ENCODE measurements around the gene SLC23A3.
A peak's percentile ranks its signal among the peaks of the same experiment; 100 is the strongest.

SLC23A3 gene

DNA sequence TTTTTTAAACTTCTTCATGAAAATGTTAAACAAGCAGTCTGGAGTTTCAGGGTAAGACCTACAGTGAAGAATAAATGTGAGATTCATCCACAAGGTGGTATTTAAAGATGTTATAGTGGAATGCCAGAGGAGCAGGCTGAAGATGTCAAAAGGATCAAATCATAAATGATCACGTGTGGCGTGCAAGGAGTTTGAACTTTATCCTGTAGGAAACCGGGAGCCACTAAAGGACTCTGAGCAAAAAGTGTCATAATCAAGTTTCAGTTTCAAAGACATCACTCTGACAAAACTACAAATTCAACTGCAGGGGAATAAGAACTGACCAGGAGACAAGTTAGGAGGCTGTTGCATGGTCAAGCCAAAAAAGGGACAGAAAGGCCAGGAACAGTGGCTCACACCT lies 29.1 kb downstream of the SLC23A3 start:
- no peak for DNase-seq (ENCODE audit: low read depth)

DNA sequence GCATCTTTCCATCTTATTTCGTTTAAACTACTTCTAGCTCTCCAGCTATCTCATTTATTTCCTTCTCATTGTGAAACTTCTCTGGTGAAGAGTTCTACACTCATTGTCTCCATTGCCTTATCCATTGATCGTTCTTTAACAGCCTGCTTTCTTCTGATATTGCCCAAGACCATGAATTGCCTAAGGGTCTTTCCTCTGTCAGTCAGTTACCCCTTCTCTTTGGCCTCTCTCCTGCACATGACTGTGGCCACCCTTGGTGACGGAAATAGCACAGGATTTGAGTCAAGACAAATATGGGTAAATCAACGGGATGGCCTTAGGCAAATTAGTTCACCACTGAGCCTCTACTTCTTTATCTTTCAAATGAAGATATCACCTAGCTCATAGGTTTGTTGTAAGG lies 35.9 kb downstream of the SLC23A3 start:
- DNase-seq (ENCODE audit: low read depth): no peak

DNA sequence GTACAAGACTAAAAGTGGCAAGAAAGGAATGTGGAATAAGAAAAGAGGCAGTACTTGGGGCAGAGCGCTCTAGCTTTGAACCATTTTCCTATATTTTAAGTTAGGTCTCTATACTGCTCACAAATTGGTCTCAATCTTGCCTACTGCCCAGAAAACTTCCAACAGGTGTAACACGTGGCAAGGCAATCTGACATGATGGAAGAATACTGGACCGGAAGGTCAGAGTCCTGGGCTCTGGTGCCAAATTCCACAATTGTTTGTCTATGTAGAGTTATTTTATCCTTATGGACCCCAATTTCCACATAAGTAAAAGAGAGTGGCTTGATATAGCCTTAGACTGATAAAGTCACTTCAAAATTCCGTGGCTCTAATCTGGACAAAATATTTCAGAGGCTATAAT lies 38.1 kb downstream of the SLC23A3 start:
- DNase-seq (ENCODE audit: low read depth): no peak

DNA sequence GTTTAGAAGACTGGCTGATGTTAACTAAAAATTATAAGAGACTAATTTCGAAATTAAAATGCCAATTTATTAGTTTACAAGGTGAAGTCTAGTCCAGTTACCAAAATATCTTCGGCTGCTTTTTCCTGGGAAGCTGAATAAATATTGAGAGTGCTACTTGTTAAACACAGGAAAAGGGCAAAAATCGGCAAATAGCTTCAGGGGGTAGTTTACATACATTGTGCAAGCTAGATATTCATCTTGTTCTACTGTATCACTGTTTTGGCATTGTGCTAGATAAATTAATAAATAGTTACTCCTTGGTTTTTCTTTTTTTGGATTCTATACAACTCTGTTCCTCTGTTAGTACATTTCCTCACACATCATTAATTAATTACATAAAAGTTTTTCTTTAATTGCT lies 38.5 kb downstream of the SLC23A3 start:
- DNase-seq (ENCODE audit: low read depth): no peak

DNA sequence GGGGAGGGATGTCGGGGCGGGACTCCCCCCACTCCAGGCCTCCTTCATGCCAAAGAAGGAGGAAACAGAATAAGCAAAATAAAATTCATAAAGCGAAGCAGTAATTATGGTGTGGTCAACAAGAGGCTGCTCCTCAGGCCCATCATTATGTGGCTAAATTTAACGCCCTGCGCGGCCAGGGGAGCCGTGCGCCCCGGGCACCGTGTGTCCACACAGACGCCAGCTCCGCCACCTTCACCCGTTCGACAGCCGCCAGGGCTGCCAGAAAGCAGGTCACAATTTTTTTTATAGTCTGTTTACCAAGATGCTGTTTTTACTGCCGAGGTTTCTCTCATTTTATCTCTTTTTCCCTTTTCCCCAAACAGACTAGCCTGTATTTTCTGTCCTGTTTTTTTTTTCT lies 40.2 kb downstream of the SLC23A3 start:
- DNase-seq (ENCODE audit: low read depth): no peak

DNA sequence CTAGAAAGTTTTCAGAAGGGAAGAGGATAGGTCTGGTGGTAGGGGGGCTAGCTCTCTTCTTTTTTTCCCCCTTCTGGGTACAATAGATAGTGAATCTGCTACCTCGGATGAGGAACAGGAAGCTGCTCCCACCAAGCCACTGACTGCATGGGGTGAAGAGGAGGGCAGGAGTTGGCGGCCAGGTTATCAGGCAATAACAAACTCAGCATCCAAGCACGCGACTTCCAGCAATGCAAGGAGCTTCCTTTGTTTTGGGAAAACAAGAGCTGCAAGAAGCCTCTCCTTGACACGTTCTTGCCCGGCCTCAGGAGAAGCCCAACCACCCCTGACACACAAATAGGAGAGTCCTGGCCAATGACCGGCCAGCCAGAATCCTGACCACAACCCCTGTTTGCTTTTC lies 41.4 kb downstream of the SLC23A3 start:
- no peak for DNase-seq (ENCODE audit: low read depth)

DNA sequence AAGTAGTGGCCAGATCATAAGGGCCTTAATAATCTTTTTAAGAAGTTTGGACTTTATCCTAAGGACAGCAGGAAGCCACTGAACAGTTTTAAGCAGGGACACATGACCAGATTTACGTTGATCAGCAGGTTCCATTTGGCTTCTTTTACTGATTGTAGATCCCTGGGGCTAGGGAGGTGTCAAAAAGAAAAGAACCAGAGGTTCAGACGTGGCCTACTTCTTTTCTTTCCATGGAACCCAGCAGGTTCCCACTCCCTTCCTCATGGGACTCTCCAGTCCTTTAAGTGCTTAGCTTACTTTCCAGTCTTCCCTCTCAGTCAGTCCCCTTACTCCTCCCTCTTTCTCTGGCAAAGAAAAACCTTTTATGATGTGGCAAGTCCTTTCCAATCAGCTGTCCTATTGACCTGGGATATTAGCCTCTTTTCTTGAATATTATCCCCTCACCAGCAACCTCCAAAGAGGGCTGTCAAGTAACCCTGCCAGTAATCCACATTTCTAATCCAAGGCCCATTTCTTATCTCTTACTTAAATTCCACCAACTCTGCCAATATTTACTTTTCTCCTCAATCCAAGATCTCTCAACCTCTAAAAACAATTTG lies 42.7 kb downstream of the SLC23A3 start:
- DNase-seq (ENCODE audit: low read depth): no peak

DNA sequence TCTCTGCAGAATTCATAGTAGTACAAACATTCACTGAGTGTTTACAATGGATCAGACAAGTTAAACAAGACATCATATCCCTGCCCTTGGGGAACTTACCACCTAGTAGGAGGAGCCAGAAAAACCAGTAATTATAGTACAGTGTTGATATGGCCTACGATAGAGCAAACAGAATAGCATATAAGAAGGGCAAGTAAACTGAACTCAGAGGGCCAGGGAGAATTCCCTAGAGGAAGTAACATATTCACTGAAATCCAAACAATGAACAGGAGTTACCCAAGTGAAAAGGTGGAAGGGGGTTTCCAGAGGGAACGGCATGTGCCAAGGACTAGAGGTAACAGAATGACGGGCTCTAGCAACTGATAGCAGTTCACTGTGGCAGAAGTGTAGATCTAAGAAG lies 43.3 kb downstream of the SLC23A3 start:
- DNase-seq (ENCODE audit: low read depth): no peak

DNA sequence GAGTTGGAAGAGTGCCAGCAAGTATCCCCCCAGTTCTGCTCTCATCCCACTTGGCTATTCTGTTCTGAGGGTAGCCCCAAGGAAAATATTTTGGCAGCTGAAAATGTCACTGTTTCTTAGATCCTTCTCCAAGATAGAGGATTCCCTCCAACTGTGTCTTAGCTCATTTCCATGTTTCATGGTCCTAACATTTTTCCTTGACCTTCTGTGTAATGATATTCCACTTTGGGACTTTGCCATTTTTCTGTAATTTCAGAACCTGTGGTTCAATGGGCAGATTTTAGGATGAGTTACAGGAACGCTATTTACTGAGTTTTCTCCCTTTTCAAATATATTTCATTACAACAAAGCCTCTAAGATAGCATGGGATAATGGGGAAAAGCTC lies 44.0 kb downstream of the SLC23A3 start:
- no peak for DNase-seq (ENCODE audit: low read depth)

DNA sequence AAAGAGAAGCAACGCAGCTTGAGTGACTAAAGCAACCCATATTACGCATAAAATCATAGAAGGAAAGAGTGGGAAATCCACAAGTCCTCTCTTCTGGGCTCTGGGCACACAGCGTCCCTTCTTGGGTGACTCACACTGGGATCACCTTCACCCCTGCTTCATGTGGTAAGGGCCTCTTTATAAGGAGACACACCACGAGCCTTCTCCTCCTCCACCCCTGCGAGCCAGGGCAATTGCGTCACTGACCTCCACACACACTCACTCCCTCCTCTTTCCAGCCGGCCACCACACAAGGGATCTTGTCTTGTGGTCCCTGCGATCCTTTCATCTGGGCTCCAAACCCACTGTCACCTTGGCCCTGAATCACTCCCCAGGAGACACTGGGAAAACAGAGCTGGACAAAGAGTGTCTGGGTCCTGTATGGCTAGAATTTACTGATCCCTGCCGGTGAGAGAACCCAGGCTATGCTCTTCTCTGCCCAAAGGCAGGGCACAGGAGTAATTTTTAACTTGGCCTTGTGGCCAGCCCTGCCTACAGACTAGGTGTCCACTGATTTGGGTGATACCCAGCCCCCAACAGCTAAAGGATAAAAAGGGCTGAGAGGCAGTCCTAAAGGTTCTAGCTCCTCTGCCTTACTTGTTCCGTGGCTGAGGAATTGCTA lies 44.5 kb downstream of the SLC23A3 start:
- no peak for DNase-seq (ENCODE audit: low read depth)

DNA sequence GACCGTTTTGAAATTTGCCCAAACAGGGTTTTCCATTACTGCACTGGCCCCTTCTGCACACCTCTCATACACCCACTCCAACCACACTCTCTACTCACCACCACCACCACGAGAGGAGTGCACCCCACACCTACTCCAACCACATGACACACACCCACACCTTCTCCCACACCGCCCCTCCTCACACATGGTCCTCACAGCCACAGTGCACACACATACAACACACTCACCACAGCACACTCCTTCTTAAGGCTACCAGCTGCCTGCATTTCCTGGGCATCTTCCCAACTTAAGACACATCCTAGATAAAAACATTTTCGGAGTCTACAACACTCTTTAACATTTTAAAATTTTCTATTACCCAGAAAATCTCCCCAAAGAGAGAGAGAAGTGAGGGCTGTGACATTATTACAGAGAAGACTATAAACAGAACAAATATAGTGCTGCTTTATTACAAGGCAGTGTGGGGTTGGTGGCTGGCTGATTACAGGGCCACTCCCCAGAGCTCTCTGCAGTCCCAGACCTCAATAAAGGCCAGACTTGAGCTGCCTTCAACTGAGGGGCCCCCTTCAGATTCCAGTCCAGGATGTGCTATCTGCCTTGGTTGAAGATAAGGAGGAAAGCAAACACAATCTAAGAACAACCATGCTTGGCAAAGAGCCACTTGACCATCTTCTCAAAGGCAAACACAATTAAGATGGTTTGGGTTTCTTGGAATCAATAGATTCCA lies 45.3 kb downstream of the SLC23A3 start:
- DNase-seq (ENCODE audit: low read depth): no peak

DNA sequence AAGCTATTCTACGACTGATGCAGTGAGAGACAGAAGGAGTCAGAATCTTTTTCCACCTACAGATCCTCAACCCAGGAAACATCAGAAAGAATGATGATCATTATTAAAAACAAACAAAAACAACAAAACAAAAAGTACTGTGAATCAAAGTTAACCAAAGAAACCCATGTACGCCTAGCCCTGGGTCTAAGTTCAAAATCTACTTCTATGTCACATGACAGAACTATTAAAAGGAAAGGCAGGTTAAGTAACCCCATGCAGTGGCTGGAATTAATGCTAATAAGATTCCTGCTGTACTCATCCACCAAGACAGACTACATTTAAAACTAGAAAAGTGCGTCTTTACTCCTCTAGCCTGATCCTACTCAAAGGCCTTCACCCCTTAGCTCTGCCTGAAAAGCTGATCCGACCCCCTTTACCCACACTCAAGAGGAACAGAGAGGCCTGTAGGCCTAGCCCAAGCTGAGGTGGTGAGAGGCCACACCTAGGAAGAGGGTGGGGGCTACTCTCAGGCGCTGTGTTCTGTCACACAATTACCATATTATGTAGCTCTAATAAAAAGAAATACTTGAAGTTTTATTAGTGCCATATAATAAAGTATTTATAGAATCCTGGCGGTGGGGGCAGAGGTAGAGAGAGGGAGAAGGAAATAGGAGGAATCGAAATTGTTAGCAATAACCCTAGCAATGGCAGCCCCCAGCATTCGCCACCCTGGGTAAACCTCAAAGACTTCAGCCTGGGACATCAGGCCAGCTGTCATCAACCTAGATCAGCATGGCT lies 46.3 kb downstream of the SLC23A3 start:
- no peak for DNase-seq (ENCODE audit: low read depth)

DNA sequence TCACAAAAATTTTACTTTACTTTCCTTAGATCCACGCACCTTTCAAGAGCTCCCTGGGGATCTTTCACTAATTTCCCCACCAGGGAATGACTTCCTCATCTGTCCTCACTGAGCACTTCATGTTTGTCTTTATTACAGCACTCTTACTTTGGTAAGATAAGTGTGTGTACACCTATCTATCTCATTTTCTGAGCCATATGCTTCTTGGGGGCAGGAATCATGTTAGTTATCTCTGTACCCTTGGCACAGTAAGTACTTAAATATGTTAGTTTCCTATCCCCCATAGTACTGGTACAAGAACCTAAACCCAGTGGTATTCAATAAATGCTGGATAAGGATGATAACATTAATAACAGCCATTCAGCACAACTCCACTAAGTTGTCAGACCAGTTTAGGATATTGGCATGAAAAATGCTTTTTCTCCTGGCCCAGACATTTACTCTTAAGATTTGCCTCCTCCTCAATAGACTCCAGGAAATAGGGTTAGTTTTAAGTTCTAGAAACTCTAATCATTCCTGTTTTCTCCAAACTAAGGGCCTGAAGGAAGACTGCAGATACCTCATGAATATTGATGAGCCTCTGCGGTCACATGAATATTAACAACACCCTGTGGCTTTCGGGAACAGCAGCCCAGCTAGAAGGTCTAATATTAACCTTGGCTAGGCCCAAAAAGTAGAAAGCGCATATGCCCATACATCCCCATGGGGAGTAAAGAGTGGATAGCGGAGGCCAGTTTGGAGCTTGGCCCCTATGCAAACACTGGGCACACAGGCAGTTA lies 47.4 kb downstream of the SLC23A3 start:
- DNase-seq (ENCODE audit: low read depth): no peak

DNA sequence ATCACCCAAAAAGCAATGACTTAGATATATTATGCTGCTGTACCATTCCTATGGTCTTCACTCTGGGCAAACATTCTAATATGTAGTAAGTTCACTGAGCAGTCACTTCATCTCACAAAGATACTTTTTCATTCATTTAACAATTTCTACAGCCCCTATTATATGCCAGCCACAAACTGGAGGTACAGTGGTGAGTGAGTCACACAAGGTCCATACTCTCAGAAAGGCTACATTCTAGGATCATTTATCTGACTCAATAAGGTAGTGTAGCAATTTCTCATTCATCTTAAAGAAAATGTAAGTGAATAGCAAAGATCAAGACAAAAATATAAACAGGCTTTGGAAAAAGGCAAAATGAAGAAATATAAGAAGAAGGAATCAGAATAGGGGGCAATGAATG lies 49.7 kb downstream of the SLC23A3 start:
- no peak for DNase-seq (ENCODE audit: low read depth)

DNA sequence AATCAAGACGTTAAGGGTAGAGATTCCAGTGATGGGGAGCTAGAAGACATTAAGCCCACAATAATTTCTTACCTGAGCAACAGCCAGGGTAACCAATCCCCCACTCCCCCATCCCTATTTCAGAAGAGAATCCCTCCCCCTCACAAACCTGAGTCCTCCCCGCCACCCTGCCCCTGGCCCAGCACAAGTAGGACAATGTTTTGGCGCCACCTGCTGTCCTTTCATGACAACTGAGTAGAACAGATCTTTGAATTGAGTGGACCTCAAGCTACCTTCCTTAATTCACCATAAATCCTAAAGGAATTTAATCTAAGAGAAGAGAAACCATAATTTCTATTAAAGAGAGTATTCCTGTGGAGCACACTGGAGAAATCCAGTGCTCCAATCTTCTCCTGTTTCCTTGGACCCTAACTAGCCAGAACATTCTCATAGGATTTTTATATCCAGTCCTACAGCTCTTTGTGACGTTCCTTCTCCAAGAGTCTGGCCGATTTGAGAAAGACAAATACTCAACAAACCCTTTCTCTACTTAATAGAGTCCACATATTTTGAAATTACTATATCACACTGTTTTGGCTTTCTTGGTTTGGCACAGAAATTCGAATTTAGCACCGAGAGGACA lies 50.3 kb downstream of the SLC23A3 start:
- peak; percentile 48 for DNase-seq (ENCODE audit: low read depth)

DNA sequence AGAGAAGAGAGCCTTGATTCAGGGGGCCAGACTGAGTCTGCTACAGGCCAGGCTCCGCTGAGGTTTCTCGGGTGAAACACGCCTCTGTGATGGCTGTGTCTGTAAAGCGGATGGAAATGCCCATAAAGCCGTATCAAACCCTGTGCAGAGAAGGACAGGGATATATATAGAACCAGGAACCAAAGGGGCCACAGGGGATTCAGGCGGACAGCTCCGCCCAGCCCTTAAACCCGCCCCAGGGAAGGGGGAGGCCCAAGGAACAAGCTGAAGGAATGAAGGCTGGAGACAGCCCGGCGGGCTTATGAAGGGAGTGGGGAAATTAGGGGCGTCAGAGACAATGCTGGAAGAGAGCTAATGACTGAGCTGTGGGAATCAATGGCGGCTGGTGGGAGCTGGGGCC lies 51.3 kb downstream of the SLC23A3 start:
- DNase-seq (ENCODE audit: low read depth): no peak

DNA sequence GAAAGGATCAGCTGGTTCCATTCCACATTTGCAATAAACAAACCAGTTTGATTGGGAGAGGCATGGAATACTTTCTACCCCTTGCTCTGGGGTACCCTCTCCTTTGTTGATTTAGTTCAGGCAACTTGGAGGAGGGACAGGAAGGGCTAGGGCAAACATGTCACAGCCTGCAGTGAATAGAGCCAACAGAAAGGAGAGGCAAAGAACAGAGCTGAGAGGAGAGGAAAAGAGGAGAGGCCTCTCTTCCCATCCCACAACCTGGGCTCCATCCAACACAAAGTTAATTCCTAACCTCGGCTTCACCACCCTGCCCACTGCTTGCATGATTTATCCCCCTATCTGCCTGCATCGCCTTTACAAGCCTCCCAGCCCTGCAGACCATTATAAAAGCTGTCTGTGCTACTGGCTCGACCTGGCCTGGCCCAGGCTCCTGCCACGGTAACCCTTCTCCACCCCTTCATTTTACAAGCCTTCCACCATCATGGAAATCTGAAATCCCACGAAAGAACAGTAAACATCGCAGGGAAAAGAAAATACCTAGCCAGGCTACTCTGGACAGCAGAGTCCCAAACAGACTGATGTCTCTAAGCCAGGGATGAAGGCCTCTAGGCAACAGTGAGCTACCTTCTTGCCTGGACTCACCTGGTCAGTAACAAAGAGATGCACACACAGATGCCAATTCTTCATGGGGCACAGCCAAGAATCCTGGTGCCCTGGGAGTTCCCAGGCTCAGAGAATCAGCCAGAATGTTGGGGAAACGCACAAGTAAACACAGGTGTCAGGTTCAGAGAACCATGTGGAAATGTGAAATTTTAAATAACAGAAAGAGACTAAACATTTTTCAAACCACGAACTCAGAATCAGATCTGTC lies 52.8 kb downstream of the SLC23A3 start:
- DNase-seq (ENCODE audit: low read depth): no peak

DNA sequence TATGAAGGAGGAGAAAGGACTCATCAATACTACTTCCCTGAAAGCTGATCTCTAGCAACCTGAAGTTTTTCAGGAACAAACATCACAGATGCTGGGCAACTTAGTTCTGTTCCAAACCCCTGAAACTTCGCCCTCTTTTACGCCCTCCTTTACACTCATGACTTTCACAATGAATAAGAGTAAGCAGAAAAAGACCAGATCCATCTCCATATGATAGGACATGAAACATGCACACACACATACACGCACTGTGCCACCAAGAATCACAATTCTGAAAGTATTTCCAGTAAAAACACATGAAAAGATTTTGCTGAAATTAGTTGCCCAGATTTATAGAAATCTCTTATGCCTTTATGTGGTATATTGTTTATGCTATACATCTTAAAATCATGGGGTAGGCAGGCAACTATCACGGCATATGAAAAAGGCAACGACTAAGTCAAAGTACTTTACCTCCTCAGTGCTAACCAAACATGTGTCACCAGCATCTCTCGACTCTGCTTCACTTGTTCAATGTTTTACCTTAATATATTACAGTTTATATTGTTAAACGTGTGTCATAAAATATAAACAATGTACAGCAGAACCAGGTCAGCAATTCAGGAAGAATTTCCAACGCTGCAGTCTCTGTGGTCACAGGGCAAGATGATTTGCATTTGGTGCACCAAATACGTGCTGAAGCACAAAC lies 57.0 kb downstream of the SLC23A3 start:
- no peak for DNase-seq (ENCODE audit: low read depth)

DNA sequence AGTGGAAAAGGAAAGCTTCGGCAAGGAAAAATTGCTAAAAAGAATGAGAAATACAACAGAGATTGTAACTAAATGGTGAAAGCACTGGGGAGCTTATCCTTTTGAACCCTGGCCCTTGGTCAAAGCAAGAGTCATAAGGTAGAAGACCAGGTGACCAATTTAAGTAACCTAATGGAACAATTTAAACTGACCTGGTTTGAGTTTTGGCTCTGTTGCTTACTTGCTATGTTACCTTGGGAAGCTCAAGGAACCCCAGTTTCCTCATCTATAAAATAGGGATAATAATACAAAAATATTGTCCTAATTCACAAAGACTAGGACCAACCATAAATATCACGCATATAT lies 57.8 kb downstream of the SLC23A3 start:
- DNase-seq (ENCODE audit: low read depth): no peak

Data from activated T-cell treated with anti-CD3 and anti-CD28 coated beads for 48 hours (primary cell).